GM21390 (cell line): ENCODE measurements around the gene COL1A1.

Experiments used
- ATAC-seq: cut with Tn5 transposase; IDR thresholded peaks from one replicate; pipeline ENCODE4 v1.9.1; 2021; ENCODE audit not compliant: unreplicated experiment

Gene COL1A1

DNA sequence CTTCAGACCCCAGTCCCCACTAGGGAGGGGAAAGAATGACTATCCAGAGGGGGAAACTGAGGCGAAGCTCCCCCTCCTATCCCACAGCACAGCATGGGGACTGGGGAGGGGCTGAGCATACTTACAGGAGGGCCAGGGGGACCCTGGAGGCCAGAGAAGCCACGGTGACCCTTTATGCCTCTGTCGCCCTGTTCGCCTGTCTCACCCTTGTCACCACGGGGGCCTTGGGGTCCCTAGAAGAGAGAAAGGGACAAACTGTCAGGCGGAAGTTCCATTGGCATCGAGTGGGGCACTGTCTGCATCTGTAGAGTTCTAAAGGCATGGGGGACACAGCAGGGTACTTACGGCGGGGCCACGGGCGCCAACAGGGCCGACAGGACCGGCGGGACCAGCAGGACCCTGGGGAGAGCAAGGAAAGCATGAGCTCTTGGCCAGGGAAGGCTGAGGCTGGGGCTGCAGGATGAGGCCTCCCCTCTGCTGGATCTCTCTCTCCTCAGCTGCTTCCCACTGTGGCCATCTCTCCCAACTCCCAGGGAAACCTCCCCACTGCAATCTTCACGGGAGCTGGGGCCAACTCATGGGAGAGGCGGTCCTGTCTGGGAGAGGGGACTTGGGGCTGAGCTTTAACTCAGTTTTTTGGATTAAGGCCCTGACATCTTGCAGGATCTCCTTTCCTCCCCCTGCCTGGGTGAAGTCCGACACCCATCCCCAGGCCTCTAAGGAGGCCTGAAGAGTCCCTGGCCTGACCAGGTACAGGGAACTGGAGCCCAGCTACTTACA lies 13.5 kb downstream of the COL1A1 start:
- no peak for ATAC-seq

DNA sequence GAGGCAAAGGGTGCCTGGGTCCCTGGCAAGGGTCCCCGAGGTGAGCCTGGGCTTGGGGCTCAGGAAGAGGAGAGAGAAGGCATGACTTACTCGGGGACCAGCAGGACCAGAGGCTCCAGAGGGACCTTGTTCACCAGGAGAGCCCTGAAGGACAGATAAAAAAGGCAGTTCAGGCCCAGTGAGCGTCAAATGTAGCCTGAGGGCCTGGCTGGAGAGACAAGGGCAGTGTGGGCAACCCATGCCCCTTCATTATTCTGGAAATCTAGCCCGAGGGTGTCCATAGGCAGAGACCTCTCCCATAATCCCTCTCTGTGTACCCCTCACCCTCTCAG lies 14.1 kb downstream of the COL1A1 start:
- ATAC-seq: no peak

DNA sequence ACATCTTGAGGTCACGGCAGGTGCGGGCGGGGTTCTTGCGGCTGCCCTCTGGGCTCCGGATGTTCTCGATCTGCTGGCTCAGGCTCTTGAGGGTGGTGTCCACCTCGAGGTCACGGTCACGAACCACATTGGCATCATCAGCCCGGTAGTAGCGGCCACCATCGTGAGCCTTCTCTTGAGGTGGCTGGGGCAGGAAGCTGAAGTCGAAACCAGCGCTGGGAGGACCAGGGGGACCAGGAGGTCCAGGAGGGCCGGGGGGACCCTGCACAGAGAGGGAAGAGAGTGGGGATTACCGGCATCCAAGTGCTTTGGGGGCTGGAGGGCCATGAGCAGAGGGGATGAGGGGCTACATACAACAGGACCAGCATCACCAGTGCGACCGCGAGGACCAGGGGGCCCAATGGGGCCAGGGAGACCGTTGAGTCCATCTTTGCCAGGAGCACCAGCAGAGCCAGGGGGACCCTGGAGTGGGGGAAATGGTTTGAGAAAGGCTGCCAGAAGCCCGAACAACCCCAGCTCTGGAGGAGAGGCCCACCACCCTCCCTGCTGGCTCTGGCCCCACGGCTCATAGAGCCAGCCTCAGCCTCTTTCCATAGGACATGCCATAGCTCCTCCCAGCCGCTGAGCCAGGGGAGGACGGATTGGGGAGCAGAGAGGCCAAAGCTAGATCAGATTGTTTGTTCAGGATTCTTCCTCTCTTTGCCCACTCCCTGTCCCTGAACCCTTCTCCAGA lies 14.6 kb downstream of the COL1A1 start:
- ATAC-seq: no peak

DNA sequence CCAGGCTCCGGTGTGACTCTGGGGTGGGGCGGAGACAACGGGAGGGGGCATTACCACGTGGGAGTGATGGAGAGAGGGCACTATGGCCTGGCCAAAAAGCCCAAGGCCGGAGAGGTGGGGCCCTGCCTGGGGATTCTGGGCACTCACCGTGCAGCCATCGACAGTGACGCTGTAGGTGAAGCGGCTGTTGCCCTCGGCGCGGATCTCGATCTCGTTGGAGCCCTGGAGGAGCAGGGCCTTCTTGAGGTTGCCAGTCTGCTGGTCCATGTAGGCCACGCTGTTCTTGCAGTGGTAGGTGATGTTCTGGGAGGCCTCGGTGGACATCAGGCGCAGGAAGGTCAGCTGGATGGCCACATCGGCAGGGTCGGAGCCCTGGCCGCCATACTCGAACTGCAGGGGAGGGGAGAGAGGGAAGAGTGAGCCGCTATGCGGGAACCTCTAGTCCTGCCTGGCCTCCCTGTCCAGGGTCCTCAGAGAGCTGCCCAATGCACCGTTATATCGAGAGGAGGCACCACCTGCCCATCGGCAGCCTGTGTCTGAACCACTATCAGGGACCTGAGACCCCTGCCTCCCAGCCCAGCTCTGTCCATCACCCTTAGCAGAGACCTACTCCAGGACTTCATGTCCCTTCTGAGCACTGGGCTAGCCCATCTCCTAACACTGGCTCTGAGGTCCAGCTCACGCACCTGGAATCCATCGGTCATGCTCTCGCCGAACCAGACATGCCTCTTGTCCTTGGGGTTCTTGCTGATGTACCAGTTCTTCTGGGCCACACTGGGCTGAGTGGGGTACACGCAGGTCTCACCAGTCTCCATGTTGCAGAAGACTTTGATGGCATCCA lies 15.6 kb downstream of the COL1A1 start:
- ATAC-seq: no peak

DNA sequence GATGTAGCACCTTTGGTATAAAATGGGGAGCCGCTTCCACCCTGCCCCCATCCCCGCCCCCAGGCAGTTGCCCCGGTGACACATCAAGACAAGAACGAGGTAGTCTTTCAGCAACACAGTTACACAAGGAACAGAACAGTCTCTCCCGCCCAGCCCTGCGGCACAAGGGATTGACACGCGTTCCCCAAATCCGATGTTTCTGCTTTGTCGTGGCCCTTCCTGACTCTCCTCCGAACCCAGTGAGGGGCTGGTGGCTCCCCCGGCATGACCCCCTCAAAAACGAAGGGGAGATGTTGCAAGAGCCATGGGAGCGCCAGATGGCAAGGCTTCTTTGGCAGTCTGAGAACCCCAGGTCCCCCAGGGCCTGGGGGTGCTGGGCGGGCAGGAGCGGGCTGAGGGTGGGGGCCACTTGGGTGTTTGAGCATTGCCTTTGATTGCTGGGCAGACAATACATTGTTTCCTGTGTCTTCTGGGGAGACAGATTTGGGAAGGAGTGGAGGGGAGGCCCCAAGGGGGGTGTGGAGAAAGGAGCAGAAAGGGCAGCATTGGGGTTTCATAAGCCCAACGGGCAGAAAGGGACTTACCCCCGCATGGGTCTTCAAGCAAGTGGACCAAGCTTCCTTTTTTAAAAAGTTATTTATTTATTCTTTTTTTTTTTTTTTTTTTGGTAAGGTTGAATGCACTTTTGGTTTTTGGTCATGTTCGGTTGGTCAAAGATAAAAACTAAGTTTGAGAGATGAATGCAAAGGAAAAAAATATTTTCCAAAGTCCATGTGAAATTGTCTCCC lies 16.6 kb downstream of the COL1A1 start:
- no peak for ATAC-seq

DNA sequence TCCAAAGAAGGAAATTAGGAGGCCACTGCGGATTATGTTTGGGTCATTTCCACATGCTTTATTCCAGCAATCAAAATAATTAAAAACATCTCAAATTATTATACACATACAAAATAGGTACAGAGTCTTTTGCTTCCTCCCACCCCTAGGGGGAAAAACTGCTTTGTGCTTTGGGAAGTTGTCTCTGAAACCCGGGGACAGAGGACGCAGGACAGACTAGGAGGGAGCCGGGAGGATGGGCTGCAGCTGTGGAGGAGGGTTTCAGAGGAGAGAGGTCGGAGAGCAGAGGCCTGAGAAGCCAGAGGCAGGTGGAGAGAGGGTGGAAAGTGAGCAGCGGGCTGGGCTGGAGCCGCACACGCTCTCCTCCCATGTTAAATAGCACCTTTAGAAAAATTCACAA lies 17.4 kb downstream of the COL1A1 start:
- no peak for ATAC-seq

DNA sequence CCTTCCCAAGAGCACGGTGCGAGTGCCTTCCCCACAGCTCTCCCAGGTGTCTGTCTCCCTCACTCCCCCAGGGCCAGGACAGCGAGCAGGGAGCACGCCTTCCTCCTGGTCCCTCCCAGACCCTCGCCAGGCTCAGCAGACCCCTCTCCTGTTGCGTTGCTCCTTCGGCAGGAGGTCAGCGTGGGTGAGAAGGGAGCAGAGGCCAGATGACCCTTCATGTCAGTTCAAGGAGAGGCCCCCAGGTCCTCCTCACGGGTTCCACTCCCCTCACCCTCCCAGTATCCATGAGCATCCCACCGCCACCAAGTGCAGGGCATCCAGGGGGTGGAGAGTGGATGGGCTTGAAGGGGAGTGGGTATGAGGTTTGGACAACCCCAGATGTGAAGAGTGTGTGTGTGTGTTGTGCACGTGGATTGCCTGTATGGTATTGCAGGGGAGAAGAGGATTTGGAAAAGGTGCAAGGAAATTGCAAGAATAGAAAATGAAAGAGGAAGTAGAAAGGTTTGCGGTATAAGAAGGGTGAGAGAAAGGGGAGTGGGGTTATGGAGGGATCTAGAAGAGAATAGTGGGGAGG lies 17.9 kb downstream of the COL1A1 start:
- no peak for ATAC-seq

DNA sequence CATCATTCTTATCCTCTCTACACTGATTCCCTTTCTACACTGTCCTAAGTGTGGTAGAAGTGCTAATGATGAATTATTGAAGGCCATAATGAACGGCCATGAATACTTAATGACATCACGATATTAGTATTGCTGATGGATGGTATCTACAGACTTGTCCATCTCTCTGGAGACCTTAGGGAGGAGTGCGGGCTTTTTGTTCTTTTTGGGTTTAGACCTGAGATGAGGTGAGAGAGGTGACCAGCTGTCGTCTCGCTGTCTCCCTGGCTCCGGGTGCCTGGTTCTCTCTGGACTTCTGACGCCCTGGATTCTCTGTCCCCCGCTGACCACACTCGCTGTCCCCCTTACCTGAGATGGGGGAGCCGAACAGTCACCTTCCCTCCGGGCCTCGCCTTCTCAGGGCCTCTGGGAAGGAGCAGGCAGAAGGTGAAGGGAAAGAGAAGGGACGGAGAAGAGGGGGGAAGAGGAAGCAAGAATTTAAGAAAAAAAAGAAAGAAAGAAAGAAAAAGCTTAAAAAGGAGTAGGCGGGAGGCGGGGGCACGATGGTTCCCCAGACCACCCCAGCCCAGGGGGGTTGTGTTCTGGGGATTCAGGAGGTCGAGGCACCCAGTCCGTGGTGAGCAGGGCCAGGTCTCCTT lies 18.5 kb downstream of the COL1A1 start:
- no peak for ATAC-seq

DNA sequence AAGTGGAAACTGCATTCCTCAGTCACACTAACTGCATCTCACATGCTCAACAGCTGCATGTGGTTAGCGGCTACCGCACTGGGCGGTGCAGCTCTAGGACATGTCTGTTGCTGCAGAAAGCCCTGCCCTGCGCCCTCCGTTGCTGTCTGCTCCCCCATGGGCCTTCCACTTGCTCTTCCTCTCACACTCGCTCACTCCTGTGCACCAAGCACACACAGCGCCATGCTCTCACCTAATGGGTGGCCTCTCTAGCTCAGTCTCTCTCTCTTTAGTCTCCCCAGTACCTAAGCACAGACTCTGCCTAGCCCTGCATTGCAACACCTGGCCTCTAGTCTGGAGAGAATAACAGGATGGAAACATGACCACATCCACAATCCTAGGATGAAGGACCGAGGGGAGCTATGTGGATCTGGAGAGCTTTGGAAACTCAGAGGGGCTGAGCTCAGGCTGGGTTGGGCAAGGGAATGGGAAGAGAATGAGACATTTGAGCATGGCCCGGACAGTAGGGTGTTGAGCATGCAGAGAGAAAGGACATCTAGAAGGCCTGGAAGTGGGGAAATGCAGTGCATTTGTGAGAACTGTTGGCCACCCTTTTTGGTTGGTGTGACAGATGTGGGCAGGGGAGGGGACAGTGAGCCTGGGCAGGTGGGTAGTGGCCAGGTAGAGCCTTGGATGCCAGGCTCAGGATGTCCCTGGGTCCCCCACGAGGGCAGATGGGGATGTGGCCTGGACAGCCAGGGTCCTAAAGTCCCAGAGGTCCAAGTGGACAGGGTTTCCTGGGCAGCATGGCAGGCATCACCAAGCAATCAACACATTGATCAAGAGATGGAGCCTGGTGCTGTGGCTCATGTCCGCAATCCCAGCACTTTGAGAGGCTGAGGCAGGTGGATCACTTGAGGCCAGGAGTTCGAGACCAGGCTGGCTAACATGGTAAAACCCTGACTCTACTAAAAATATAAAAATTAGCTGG lies 19.6 kb downstream of the COL1A1 start:
- no peak for ATAC-seq

DNA sequence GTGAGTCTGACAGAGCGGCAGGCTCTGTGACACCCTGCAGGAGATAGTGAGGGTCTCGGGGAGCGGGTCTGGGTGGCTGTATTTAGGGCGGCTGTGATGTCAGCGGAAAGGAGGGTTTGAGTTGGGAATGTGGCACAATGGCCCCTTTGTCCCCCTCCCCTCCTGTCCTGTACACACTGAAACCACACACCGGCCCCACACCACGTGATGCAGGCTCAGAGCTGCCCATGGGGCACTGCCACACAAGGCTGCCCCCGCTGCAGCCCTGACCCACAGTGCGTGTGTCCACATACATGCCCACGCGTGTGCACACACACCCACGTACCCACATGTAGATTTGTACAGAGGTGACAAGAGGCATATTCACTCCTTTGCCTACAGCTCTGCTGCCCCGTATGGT lies 20.3 kb downstream of the COL1A1 start:
- ATAC-seq: no peak

DNA sequence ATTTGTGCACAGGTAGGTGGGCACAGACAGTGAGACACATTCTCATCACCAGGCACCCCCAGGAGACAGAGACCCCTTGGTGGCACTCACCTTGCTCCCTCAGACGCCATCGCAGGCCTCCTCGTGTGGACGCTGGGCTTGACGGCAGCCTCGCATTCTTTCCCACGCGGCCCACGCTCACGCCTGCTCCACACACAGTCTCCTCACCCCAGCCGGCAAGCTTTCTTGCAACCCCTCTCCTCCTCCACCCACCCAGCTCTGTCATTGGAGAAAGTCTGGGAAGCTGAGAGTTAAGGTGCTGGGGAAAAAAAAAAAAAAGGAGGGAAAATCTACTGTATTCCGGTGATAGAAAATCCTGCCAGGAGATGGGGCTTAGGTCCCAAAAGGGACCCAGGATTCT lies 20.8 kb downstream of the COL1A1 start:
- no peak for ATAC-seq

DNA sequence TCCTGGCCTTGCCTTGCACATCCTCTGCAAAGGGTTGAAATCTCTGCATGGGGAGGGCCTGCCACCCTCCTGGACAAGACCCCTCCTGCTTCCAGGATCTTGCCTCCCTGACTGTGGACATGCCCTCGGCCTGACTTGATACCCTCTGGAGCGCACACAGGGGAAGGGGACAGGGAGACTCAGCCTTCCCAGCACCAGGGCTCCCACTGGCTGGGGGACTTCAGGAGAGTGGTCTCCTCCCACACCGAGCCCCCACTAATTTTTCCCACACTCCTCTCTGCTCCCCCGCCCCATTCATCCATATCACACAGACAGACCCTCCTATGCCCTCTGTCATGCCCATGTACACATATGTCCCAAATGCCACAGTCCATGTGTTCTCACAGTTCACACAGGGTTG lies 21.3 kb downstream of the COL1A1 start:
- no peak for ATAC-seq

DNA sequence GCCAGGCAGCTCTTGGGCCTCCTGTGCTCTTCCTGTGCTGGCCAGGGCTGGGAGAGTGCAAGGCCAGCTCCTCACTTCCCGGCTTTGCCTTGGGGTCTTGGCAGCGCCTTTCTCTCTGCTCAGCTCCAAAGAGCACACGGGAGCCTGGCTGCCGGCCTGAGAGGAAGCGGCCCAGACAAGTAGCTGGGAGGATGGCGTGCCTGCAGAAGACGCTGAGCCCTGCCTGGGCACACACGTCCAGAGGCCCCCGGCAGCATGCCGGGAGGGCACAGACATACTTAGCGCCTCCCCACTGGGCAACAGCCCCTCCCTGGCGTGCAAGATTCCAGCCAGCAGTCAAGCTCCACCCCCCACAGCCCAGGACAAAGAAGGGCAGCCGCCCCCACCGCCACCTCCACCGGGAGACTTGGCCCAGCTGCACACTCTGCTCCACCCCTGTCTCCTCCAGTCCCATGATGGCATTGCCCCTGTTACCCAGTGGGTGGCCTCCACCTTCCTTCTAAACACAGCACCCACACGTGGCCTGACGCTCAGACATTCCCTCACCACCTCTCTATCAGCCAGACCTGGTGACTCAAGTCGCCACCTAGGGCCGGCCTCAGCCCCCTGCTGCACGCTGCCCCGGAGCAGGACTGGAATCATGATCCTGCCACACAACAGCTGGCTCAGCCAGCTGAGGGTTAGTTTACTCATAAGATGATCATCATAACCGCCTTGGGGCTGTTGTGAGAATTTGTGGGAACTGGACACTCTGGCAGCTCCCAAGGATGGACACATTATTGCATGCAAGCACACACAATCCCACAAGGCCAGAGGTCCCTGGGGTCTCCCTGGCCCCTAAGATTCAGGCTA lies 23.2 kb downstream of the COL1A1 start:
- ATAC-seq: peak; percentile 74

DNA sequence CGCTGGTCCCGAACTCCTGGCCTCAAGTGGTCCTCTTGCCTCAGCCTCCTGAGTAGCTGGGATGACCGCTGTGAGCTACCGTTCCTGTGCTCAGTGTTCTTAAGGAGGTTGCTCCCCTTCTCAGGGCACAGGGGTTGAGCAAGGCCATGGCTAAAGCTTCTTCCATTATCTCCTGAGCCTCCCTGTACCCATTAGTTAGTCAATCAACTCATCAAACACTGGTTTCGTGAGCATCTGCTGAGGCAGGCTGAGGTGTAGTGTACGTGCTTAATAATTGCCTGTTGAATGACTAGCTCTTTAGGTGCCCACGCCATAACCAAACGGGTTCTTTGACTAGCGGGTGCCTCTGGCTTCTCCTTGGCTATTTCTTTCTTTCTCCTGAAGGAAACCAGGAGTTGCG lies 24.0 kb downstream of the COL1A1 start:
- no peak for ATAC-seq

DNA sequence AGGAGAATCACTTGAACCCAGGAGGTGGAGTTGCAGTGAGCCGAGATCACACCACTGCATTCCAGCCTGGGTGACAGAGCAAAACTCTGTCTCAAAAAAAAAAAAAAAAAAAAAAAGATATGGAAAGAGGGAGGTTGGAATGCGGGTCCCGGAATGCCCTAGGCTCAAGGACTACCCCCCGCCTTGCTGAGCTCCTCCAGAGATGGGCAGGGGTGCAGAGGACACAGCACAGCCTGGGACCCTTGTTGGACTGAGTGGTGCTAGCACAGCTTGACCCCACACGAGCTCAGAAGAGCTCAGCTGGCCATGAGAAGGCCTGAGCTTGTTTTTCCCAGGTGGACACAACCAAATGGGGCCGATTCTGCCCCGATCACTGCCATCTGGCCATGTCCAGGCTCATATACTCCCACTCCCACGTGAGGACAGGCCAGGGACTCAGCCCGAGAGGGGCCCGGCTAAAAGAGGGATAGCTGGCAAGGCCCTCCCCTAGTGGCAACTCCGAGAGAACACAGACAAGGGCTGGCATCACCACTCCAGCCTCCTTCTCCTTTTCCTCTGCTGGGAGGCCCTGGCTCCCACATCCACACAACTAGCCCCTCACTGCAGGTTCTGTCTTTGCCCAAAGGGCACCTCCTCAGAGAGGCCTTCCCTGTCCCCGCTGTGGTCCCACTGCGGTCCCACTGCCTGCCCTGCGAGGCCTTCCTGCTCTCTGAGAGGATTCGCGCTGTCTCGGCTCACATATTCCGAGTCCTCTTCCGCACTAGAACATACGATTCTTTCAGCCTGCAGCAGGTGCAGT lies 24.7 kb downstream of the COL1A1 start:
- no peak for ATAC-seq

DNA sequence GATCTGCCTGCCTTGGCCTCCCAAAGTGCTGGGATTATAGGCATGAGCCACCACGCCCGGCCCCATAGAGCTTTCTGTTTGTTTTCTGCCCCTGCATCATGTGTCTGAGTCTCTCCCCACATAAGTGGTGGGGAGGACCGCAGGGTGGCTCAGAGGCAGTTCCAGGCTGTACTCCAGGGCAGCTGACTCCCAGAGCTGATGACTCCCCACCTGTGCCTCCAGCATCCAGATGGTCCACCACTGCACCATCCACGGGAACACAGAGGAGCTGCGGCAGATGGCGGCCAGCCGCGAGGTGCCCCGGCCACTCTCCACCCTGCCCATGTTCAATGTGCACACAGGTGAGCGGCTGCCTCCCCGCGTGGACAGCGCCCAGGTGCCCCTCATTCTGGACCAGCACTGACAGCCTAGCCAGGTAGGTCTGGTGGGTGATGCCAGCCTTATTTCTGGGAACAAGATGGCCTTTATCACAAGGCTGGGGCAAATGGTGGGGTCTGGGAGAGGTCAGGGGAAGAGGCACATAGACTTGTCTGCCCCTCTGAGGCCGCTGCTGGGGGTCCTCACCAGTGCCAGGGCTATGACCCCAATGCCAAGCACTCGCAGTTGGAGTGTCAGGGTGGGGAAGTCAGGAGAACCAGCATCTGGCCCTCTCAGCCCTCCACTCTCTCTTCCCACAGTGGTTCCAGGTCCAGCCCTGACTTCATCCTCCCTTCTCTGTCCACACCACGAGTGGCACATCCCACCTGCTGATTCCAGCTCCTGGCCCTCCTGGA lies 26.2 kb downstream of the COL1A1 start:
- no peak for ATAC-seq

DNA sequence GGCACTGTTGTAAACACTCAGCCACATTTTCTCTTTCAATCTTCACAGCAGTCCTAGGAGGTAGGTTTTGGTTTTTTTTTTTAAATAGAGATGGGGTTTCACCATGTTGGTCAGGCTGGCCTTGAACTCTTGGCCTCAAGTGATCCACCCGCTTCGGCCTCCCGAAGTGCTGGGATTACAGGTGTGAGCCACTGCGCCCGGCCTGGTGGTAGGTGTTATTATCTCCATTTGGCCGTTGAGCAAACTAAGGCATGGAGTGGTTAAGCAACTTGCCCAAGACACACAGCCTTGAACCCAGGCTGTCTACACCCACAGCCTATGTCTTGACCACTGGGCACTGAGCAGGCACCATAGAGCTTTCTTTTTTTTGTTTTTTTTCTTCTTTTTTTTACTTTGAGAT lies 27.0 kb downstream of the COL1A1 start:
- ATAC-seq: no peak
